Brain pericyte (primary cell): Measurements from ENCODE around the gene METTL24.

Experiments used
- DNase-seq: peaks from one replicate; pipeline ENCODE4 v3.0.0-alpha.2; 2012; ENCODE audit warnings: low read depth, low spot score

METTL24 gene

DNA sequence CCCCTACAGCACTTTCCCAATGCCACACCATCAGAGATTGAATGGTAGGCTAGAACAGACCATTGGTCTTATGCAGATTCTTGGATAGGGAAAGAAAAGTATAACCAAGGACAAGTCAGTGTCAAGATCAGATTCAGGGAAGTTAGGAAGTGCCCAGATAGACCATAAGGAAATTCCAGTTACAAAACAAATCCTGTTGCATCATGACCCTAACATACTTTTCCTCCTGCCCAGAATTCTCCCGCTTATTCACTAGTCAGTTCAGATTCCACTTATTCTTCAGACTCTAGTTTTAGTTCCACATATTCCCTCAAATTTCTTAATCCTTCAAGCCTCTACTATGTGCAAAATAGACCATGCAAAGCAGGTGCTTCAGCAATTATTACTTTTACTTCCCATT lies 20.7 kb downstream of the METTL24 start:
- DNase-seq = no peak

DNA sequence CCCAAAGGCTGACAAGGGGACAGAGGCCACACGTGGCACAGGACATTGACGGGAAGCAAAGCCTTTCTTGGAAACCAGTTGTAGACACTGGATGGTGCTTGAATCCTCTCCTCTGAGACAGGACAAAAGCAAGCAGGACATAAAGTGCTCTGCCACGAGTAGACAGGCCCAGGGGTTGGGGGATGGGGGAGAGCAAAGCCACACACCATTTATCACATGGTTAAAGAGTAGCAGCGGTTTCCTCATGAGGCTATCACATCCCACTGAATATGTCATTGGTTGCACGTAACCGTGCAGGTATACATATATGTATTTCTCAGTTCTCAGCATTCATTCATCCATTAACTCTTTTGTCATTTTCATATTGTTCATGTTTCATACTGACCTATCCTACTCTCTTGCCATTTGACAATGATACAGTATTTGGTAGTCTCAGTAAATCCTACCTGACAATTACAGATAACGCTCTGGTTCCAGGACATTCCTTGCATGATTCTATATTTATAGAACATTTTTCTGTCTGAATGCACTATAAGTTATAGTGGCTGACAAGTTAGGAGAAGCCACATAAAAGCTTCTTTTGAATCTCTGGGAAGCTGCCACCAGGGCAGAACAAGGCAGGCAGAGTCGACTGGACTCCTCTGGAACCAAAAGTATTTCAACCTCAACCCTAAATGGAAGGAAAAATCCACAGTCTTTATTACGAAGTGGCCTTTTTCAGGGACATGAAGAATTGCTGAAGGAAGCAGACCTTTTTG lies 23.5 kb downstream of the METTL24 start:
- DNase-seq = no peak

DNA sequence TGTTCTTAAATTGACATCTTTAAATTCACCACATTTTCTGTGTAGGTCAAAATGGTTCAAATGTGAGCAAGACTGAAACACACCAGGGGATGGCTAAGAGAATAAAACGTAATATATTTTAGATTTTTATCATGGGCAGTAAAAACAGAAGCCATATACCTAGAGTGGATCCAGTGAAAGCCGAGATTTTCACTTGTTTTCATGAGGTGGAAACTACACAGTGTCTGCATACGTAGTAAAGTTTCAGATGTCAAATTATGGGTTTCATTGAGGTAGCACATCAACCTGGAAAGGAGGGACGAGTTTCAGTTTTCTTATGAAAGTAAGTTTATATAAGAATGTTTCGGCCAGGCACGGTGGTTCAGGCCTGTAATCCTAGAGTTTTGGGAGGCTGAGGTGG lies 25.9 kb downstream of the METTL24 start:
- no peak for DNase-seq

DNA sequence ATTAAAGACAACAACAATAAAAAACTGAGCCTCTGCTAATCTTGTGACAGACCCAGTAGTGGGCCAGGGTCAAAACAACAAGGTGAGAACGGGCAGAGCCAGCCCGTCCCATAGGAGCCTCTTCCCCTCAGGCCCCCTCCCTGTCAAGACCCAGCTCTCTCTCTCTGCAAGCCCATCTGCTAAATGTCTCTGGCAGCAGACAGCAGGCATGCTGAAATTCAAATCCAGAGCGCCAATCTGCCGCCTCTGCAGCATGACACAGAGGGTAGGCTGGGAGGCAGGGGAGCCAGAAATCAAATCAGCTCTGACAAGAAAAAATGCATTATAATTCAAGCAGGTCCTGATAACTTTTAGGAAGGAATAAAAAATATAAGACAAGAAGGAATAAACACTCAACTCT lies 26.3 kb downstream of the METTL24 start:
- no peak for DNase-seq

DNA sequence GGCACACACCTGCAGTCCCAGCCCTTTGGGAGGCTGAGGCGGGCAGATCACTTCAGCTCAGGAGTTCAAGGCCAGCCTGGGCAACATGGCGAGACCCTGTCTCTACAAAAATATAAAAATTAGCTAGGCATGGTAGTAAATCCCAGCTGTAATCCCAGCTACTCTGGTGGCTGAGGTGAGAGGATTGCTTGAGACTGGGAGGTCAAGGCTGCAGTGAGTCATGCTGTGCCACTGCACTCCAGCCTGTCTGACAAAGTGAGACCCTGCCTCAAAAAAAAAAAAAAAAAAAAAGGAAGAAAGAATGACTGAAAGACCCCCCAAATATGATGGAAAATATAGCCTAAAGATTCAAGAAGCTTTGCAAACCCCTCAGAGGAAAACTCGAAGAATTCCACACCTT lies 26.8 kb downstream of the METTL24 start:
- DNase-seq = no peak

DNA sequence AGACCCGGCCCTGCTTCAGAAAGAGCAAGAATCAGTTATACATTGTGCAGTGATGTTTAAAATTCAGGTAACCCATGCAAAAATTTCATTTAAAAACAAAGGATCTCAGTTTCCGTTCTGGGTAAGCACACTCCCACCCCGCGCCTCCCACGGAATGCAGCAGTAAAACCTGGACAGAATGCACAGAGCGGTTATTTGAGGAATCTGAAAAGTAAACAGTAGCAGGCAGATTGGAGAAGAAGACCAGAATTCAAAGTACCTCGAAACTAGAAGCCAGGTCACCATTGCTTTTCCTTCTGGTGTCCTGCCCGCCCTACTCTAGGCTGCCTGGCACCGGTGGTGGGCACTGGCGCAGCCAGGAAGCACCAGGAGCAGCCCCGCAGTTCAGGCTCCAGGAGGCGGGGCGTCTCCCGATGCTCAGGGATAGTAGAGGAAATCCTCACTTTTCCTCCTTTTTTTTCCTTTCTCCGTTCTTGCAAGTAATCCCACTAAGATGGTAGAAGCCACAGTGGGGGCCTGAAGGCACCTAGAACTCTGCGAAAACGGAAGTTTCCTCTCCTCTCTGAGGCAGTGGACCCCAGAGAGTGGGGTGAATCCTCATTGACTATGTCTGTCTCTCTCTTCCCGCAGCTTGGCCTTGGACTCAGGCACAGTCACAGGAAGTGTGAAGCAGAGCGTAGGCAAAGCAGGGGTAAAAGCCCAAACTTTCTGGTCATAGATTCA lies 28.3 kb downstream of the METTL24 start:
- DNase-seq = no peak

DNA sequence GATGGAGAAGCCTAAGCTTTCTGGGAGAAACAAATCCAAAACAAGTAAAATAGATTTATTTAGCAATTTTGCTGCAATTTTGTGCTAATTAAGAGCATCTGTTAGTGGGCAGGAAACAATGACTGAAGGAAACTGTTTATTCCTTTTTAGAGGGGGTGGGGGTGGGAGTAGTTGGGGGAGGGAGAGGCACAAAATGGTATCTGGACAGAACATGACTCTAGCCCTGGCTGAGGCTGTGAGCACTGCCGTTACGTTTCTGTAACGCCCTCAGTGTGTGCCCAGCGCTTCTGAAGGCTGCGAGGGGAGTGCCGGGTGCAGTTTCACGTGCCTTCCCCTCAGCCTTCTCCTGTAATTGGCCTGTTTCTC lies 28.8 kb downstream of the METTL24 start:
- DNase-seq = no peak

DNA sequence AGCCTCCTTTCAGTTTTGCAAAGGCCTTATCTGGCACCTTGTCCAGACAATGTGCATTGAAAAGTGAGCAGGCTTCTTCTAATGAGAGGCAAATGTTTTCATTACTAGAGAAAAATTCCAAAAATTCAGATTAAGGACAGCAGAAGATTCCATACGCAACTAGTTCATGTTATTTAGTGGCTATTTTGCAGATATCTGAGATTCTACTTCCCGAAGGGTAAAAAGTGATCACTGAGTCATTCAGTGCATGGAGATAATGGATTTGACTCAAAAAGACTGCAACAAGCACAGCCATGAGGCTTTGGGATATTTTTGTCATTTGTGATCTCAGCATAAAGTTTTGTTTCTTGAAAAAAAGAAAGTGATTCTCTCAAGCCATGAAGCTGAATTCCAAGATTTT lies 29.9 kb downstream of the METTL24 start:
- no peak for DNase-seq

DNA sequence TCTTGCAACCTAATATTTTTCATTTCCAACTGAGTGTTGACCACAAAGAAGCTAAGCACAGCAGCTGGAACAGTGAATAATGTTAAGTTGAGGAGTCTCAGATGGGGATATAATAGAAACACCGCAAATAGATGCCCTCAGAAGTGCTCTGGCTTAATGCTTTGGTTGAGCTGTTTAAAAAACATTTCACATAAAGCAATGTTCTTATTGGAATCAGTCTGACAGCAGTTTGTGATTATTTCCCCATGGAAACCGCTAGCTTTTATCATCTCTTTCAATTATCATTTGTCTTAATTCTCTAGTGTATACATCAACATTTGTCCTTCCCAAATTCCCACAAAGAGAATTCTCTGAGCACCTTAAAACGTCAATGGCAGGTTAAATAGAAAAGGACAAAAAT lies 30.8 kb downstream of the METTL24 start:
- no peak for DNase-seq

DNA sequence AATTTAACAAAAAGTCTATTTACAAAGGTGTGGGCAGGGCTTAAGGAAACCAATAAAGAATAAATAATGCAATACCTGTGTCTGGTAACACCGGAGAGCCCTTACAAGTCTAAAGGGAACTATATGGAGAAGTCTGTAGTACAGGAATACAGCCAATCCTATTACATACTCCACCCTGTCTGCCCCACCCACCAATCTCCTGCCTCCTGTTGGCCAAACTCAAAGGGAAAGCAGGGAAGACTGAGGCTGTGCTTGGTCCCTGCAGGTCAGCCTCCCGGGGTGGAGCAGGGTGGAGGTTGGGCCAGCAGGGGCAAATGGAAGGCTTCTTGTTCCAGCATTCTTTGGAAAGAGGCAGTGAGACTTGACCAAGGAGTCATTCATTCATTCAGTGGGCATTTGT lies 31.5 kb downstream of the METTL24 start:
- no peak for DNase-seq

DNA sequence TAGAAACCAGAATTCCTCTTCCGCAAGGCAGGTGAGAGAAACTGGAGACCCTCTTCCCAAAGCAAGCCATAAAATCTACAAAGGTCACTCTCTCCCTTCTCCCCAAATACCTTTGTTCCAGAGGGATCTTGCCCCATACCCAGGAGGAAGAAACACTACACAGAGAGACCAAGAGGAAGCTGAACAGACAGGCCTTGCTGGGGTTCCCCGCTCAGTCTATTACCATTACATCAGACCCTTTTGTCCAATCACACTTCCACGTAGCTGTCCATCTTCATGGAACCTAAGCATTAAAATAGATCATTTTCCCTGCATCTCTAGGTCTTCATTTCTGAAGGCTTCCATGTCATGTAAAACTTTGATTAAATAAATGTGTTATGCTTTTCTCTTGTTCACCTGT lies 32.1 kb downstream of the METTL24 start:
- no peak for DNase-seq

DNA sequence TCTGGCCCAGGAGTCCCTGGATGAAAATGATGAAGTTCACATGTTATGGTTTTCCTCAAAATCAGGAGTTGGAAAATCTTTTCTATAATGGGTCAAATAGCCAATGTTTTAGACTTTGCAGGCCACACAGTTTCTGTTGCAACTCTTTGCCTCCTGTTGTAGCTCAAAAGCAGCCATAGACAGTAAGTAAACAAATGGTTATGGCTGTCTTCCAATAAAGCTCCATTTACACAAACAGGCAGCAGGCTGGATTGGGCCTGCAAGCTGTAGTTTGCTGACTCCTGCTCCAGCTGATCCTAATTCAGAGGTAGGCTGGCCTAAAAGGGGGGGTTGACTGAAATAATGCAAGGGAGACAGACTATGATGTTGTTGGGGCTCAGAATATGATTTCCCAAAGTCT lies 33.0 kb downstream of the METTL24 start:
- DNase-seq = no peak

DNA sequence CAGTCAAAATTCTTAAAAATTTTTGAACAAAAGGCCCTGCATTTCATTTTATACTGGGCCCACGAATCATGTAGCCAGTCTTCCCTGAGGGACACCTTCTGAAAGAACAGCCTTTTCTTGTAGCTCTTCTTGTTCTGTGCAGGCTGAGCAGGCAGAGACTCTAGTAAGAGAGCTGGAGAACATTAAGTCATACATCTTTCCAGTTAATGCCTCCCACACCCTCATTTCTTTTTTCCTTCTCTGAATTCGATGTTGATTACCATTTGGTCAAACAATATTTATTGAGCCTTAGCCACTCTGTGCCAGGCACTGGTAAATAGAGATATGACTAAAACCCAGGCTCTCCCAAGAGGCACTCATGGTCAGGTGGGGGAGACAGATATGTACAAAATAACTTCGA lies 33.6 kb downstream of the METTL24 start:
- DNase-seq = no peak

DNA sequence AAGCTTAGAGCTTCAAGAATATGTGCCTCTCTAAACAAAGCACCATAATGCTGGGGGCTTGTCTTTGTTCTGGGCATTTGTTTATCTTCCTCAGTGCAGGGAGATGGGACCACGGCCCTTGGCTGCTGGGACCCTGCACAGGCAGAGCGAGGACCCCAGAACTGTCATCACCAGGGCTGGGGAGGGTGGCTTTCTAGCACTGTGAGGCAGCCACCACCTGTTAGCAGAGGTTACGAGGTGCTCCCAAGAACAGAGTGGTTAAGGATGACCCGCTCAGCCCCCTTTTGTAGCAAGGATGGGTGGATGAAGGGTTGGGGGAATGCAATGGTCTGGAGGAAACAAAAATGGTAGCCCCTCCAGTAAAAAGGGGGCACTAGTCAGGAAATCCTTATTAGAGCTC lies 34.9 kb downstream of the METTL24 start:
- DNase-seq = no peak

DNA sequence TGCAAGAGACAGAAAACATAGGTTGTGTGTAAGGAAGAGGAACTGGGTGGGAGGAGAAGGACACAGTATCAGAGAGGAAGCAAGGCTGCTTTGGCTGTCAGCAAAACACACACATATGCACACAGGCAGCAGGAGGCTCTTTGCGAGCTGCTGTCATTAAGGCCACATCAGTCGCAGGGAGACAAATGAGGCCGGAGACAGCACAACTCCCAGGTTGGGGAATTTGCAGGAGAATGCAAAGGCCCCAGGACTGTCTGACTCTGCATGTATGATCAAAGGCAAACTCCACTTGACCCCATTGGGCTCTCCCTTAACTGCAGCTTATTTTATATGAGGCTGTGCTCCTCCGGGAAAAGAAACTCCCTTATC lies 35.3 kb downstream of the METTL24 start:
- DNase-seq = no peak

DNA sequence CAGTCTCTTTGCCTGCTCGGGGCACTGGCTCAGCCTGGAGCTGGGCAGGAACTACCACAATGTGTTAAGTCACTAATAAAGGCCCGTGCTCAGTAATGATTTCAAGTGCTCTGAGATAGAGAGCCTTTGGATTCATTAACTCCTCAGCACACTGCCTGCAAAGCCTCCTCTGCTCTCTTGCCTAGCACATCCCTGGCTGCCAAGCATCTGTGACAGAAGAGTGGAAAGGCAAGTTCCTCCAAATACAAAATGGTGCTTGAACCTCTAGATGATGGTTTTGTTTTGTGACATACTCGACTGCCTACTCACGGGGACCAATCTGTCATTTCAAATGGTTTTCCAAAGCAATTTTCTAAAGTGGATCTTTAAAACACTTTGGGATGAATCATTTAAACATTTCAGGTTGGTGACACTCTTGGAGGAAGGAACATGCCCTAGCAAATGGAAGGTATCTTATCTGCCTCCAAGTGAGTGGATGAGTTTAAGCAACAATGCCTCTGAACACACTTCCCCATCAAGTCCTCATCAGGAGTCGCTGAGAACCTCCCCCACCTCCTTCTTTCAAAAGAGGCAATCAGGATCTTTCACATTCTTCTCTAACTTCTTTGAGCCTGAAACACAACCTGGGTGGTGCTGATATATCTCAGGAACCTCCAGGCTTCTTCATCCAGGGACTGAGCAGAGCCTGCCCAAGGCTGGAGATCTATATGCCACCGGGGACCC lies 35.8 kb downstream of the METTL24 start:
- no peak for DNase-seq

DNA sequence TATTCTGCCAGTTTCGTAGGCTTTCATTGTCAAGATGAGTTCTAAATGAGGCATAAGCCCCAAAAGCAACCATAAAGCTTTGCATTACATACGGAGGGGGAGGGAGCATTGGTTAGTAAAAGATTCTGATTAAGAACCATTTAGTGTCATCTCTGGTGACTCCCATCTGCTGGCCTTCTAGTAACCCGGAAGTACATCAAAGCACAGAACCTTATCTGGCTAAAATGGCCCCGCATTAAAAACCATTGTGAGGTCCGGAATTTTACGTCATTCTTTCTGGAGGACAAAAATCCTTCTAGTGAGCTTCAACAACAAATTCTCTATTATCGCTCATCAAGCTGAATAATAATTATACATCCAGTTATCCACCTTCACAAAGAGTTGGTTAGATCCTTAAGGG lies 37.8 kb downstream of the METTL24 start:
- no peak for DNase-seq

DNA sequence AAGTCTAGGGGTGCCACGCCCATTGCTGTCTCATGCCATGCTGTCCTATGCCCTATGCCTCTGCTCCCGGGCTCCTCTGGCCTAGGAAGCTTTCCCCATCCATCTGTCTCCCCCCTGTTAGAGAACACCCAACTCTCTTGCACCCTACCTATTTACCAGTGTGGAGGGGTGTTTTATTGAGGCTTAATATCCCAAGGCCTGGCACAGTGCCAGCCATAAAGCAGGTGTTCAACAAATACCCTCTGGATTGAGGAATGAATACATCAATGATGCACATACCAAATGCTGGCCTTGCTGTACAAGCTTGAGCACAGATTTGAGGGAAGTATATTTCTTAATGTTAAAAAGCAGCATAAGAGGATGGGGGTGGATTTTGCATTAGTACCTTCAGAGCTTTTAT lies 38.3 kb downstream of the METTL24 start:
- DNase-seq = no peak

DNA sequence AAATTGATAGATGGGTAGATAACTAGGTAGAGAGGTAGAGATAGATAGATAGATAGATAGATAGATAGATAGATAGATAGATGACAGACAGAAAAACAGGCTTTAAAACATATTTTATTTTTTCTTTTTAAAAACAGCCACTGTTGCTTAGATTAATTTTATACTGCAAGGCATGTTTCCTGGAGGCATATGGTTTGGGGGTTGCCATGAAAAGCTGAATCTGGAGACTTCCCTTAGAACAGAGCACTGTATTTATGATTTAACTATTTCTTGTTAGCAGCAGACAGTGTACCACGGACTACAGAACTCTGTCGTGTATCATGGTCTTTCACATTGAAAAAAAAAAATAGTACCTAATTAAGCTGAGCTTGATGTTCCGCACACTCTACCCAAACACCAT lies 38.8 kb downstream of the METTL24 start:
- DNase-seq = no peak

DNA sequence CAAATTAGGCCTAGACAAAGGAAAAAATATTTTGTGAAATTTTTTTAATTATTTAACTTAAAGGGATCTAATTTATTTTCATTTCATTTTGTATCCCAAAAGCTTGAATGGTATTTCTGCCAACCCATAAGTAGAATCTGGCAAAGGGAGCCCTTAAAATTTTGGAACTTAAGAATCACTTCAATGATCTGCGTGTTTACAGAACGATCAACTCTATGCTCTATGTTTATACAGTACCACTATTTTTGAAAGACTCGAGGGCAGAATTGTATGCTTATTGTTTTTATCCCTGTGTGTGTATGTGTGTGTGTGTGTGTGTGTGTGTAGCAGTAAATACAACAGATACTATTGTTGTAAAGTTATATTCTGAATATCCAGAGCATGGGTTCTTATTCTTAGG lies 39.2 kb downstream of the METTL24 start:
- DNase-seq = no peak

DNA sequence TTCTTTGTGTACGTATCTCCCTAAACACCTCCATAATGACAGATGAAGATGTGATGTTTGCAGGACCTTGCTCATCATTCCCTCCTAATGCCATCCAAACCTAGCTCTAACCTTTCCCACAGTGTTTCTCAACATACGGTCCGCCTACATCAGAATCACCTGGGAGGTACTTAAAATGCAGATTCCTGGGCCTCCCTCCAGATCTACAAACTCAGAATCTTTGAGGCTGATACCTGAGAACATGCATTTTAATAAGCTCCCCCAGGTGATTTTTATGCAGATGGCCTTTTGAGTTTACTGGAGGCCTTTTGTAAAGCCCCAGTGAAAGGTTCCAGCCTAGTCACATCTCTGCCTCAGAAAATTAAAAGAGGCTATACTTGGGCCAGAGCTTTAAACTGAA lies 40.5 kb downstream of the METTL24 start:
- no peak for DNase-seq

DNA sequence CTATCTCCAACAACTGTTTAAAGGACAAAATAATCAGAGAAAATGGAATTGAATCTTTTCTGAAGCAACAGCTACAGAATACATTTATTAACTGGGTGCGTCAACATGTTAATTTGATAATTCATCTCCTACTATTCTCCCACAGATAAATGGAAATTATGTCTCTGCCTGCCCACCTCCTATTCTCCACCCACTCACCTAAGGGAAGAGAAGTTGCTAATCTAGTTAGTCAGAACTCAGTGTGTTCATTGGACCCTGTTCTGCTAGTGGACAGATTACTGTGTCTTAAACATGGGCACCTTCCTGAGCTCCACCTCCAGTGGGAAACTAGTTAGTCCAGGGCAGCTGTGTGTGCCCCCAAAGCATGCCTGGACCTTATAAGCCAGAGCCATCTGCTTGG lies 41.0 kb downstream of the METTL24 start:
- no peak for DNase-seq

DNA sequence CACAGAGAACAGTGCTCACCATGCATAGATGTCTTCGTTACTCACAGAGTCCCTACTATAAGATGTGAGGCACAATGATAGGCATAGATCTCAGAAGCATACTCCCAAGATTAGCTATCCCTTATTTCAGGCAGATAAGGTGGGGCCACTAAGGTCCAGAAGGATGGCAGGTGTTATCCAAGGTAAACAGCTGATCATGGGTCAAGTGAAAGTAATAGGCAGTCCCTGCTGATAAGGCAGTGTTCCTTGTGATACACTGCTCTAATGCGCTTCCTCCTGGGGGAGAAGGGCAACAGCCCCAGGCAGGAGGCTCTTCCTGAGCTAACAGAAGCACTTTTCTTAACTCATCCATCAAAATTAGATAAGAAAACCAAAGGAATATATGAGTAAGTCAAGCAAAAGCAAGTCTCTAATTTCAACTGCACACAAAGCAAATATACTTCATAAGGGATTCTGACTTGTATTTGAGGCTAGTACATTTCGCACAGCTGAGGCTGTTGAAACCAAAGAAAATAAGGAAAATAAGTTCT lies 42.2 kb downstream of the METTL24 start:
- DNase-seq = no peak
